Measurements from ENCODE around the gene TTC22. TPM values are rescaled to one million over a fixed set of nuclear protein-coding genes. Genes with fewer than 3 reads are reported as not detected.

TTC22 gene
- total RNA-seq, 1 experiment from 2014 or later = 3.0 TPM

- Mint-ChIP-seq H3K4me3 (ENCODE audit: unreplicated experiment) (no peak overlapping the region), H3K9me3 (ENCODE audit: unreplicated experiment) (no peaks in the 10 kb centered on the region), H3K27ac (ENCODE audit: low read depth, unreplicated experiment) (no peak overlapping the region), H3K4me1 (ENCODE audit: insufficient read depth, unreplicated experiment) (peaks cover 8% of the 10 kb centered on the region), H3K27me3 (ENCODE audit: insufficient read depth, unreplicated experiment) (no peaks in the 10 kb centered on the region), H3K36me3 (ENCODE audit: insufficient read depth, unreplicated experiment) (no peaks in the 10 kb centered on the region)
- no peak for TF ChIP-seq CTCF (IDR thresholded peaks at IDR 0.05; ENCODE audit: unreplicated experiment)
- CTCF ChIA-PET = no interaction called here
- no peak for DNase-seq (ENCODE audit: unreplicated experiment)
- no TSS peak for BruUV-seq (replicated peaks)
- POLR2A ChIA-PET = interaction anchor here (0.7 to 2.4 kb wide), 3 partner anchors 10 to 713 kb away, joined by 3 to 7 read pairs (median 7); partner anchors contain the start of genes TCEANC2, TMEM59 and TTC22
- intact Hi-C loops (cut with micrococcal nuclease) = no loop called here
These were observed 34.4 kb downstream of the TTC22 start for GRCh38 chr1:54766726-54767125.

DNA sequence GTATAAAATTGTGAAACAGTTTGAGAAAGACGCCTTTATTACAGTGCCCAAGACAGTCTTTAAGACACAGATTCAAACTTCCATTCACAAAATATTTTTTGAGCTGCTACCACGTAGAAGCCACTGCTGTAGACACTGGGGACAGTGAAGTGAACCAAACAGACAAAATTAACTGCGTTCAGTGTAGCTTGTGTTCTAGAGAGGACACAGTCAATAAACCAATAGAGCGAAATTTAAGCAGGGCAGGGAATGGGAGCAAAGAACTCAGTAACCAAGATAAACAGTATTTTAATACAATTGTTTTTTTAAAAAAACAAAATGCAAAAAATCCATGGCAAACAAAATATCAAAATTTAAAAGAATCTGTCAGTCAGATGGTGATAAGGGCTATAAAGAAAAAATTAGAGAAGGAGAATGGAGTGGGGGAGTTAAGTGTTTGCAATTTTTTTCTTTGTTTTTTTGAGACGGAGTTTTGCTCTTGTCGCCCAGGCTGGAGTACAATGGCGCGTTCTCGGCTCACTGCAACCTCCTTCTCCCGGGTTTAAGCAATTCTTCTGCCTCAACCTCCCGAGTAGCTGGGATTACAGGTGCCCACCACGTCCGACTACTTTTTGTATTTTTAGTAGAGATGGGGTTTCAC is 36.1 kb downstream of the TTC22 start:
- no peak for TF ChIP-seq CTCF (IDR thresholded peaks at IDR 0.05; ENCODE audit: unreplicated experiment)
- CTCF ChIA-PET = interaction anchor here (1.0 kb wide), 2 partner anchors 45 to 277 kb away, joined by 4 read pairs; no protein-coding TSS in a partner anchor
- Mint-ChIP-seq H3K27me3 (ENCODE audit: insufficient read depth, unreplicated experiment) (no peaks in the 10 kb centered on the region), H3K4me1 (ENCODE audit: insufficient read depth, unreplicated experiment) (peaks cover 8% of the 10 kb centered on the region), H3K4me3 (ENCODE audit: unreplicated experiment) (peak overlapping the region; percentile 95), H3K27ac (ENCODE audit: low read depth, unreplicated experiment) (peak overlapping the region; percentile 95), H3K36me3 (ENCODE audit: insufficient read depth, unreplicated experiment) (no peaks in the 10 kb centered on the region), H3K9me3 (ENCODE audit: unreplicated experiment) (no peaks in the 10 kb centered on the region)
- no TSS peak for BruUV-seq (replicated peaks)
- POLR2A ChIA-PET = interaction anchor here (0.6 to 4.0 kb wide), 10 partner anchors 9 to 926 kb away, joined by 3 to 20 read pairs (median 3); partner anchors contain the start of genes TTC22 and TTC4
- intact Hi-C loops (cut with micrococcal nuclease) = loop anchor here (1.0 to 5.0 kb wide), 2 partner anchors 37 to 50 kb away; partner anchors contain the start of genes TTC22 and TTC4
- no peak for DNase-seq (ENCODE audit: unreplicated experiment)

GRCh38 chr1:54764133-54764921 is 36.8 kb downstream of the TTC22 start, which contains the start of gene PARS2:
Gene PARS2 (minus strand): TSS chr1:54764523. CDS start chr1:54759161, 5,362 bp downstream.
- POLR2A ChIA-PET = interaction anchor here (0.7 to 4.0 kb wide), 9 partner anchors 10 to 633 kb away, joined by 3 to 20 read pairs (median 4); partner anchors contain the start of genes TTC22 and TTC4
- no peak for TF ChIP-seq CTCF (IDR thresholded peaks at IDR 0.05; ENCODE audit: unreplicated experiment)

DNA sequence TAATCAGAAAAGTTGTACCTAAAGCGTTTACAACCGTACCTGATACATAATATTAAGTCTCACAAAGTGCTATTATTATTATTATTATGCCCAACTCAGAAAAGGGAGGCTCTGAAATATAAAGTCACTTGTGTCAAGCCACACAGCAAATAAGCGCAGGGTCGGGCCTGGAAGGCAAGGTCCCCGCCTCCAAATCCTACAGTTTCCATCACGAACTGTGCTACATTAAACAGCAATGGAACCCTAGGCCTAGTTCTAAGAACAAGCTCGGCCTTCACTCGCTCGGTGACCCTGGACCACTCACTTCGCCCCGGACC is 37.3 kb downstream of the TTC22 start:
- Mint-ChIP-seq H3K9me3 (ENCODE audit: unreplicated experiment) (no peaks in the 10 kb centered on the region), H3K4me3 (ENCODE audit: unreplicated experiment) (peak overlapping the region; percentile 95), H3K27ac (ENCODE audit: low read depth, unreplicated experiment) (peak overlapping the region; percentile 95), H3K27me3 (ENCODE audit: insufficient read depth, unreplicated experiment) (no peaks in the 10 kb centered on the region), H3K4me1 (ENCODE audit: insufficient read depth, unreplicated experiment) (peaks cover 8% of the 10 kb centered on the region), H3K36me3 (ENCODE audit: insufficient read depth, unreplicated experiment) (no peaks in the 10 kb centered on the region)
- ChIA-PET POLR2A (interaction anchor here (0.6 to 4.0 kb wide), 5 partner anchors 19 to 563 kb away, joined by 3 to 20 read pairs (median 4); partner anchors contain the start of genes TTC22 and TTC4), CTCF (interaction anchor here (1.1 kb wide), 1 partner anchor 13 kb away, joined by 3 read pairs; no protein-coding TSS in a partner anchor)
- peak; percentile 2 for DNase-seq (ENCODE audit: unreplicated experiment)
- TF ChIP-seq CTCF (IDR thresholded peaks at IDR 0.05; ENCODE audit: unreplicated experiment) = no peak
- BruUV-seq (replicated peaks) = TSS peak; percentile 85
- intact Hi-C loops (cut with micrococcal nuclease) = loop anchor here (1.0 to 5.0 kb wide), 2 partner anchors 39 to 48 kb away; partner anchors contain the start of genes TTC22 and TTC4

More at GRCh38 chr1:54764133-54764921, 36.8 kb downstream of the TTC22 start, which contains the start of gene PARS2:
- intact Hi-C loops (cut with micrococcal nuclease) = loop anchor here (1.0 to 5.0 kb wide), 2 partner anchors 38 to 49 kb away; partner anchors contain the start of genes TTC22 and TTC4
- Mint-ChIP-seq H3K27me3 (ENCODE audit: insufficient read depth, unreplicated experiment) (no peaks in the 10 kb centered on the region), H3K9me3 (ENCODE audit: unreplicated experiment) (no peaks in the 10 kb centered on the region), H3K4me1 (ENCODE audit: insufficient read depth, unreplicated experiment) (peaks cover 8% of the 10 kb centered on the region), H3K36me3 (ENCODE audit: insufficient read depth, unreplicated experiment) (no peaks in the 10 kb centered on the region), H3K4me3 (ENCODE audit: unreplicated experiment) (peak within 1 kb of the TSS; percentile 95), H3K27ac (ENCODE audit: low read depth, unreplicated experiment) (peak within 1 kb of the TSS; percentile 95)
- CTCF ChIA-PET = interaction anchor here (1.1 kb wide), 1 partner anchor 14 kb away, joined by 3 read pairs; no protein-coding TSS in a partner anchor
- no TSS peak for BruUV-seq (replicated peaks)
- peak; percentile 99 for DNase-seq (ENCODE audit: unreplicated experiment)

Measured in MCF 10A (cell line).